ENCODE results near the gene LDLRAD4.

DNA sequence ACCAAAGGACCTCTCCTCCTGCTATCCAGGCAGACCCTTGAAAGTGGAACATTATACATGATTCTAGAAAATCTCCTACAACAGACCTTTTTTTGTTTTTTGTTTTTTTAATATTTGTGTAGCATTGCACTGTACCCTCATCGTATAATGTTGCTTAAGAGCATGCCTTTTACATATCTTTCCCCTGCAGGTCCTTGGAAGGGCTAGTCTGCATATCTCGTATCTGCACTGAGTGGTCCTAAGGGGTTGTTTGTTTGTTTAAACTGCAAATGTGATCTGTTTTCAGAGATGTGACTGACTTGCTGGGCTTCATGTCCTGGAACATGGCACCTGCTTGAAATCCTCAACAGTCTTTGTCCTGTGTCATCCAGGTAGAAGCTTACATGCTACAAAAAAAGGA, 303.7 kb downstream of the LDLRAD4 start:
- TF ChIP-seq, protein P1, sequence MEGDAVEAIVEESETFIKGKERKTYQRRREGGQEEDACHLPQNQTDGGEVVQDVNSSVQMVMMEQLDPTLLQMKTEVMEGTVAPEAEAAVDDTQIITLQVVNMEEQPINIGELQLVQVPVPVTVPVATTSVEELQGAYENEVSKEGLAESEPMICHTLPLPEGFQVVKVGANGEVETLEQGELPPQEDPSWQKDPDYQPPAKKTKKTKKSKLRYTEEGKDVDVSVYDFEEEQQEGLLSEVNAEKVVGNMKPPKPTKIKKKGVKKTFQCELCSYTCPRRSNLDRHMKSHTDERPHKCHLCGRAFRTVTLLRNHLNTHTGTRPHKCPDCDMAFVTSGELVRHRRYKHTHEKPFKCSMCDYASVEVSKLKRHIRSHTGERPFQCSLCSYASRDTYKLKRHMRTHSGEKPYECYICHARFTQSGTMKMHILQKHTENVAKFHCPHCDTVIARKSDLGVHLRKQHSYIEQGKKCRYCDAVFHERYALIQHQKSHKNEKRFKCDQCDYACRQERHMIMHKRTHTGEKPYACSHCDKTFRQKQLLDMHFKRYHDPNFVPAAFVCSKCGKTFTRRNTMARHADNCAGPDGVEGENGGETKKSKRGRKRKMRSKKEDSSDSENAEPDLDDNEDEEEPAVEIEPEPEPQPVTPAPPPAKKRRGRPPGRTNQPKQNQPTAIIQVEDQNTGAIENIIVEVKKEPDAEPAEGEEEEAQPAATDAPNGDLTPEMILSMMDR (IDR thresholded peaks at IDR 0.05) = no peak
- no peak for TF ChIP-seq POLR2A (IDR thresholded peaks at IDR 0.05)

Measured in lower leg skin (tissue), 3 donors.